ENCODE results near the gene TFF1. TPM values are rescaled to one million over a fixed set of nuclear protein-coding genes. Genes with fewer than 3 reads are reported as not detected.

TFF1 gene
- total RNA-seq, 1 experiment from 2014 or later = not detected

DNA sequence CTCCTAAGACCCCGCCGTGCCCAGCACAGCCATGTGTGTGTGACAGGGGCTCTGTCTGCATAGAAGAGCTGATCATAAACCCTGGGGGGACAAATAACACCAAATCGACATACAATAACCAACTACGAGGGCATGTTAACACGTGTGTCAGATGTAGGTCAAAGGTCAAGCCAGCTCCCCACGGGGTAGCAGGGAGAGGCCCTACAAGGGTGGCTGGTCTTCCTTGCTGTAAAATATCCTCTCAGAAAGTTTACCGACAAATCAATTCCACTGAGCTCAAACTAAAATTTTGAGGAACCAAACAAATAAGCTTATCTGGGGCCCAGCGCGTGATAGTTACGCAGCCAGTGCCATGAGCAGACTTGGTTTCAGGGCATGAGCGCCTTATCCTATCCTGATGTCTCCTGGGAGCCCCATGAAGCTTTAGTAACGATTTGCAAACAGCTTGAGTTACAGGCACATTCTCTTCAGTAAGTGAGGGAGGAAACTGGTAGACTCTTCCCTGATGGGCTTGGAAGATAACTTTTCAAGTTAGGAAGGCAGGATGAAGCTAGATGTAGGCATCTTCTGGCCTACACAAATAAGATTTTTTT lies 32.2 kb upstream of the TFF1 start:
- DNase-seq (ENCODE audit: low read depth) = no peak

DNA sequence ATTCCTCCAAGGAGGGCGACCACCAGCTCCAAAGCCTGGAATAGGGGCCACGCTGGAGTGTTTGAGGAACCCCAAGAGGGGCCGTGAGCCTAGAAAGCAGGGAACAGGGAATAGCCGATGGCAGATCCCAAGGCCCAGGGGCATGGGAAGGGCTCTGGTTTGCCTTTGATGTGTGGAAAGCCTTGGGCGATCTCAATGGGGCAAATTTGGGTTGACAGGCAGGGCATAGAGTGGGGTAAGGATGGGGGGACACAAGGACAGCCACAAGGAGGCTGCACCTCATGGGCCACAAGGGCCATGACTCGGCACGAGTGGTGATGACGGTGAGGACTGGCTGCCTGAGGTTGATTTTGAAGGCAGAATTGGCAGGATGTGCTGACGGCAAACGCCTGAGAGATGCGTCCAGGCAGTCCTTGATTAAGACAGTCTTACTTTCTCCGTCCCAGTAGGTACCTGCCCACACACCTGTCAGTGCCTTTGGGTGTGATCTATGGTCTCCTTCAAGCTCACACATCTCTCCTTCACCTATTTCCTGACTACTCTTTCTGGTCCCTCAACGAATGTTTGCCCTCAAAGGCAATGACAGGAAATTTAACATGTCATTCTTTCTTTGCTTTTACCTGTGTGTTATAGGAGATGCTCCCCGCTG lies 31.5 kb upstream of the TFF1 start:
- no peak for DNase-seq (ENCODE audit: low read depth)

DNA sequence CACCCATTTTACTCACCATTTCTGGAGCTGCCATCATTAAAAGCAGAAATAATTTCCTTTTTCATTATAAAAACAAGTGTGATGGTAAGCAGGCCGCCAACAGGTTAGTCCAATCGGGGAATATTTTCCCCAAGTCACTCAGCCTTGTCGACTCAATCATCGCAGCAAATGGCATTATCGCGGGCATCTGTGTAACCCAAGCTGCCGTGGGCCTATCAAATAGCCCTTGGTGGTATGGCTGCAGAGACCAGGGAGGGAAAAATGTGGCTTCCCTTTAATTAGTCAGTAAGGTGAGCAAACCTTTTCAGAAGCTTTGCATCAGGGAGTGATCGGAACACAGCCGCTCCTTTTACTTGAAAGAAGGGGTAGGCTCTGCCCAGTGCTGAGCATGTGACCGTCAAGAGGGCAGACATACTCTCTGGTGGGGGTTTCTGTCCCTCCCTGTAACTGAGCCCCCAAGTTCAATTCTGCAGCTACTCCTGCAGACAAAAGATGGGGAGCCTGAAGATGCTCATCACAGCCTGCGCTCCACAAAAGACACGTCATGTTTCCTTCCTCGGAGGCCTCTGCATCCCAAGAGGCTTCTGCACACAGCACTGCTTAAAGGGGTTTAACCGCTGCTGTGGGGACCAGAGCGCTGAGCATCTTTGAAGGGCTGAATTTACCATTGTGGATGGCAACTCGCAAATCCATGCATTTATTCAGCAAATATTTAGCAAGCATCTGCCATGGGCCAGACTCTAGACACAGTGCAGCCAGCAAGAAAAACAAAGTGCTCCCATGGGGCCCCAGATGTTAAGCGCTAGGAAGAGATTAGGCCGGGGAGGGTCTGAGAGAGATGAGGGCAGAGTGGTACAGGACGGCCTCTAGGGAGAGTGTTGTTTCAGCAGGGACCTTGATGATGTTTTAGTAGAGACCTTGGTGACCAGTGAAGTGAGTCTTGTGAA lies 30.7 kb upstream of the TFF1 start:
- DNase-seq (ENCODE audit: low read depth) = no peak

DNA sequence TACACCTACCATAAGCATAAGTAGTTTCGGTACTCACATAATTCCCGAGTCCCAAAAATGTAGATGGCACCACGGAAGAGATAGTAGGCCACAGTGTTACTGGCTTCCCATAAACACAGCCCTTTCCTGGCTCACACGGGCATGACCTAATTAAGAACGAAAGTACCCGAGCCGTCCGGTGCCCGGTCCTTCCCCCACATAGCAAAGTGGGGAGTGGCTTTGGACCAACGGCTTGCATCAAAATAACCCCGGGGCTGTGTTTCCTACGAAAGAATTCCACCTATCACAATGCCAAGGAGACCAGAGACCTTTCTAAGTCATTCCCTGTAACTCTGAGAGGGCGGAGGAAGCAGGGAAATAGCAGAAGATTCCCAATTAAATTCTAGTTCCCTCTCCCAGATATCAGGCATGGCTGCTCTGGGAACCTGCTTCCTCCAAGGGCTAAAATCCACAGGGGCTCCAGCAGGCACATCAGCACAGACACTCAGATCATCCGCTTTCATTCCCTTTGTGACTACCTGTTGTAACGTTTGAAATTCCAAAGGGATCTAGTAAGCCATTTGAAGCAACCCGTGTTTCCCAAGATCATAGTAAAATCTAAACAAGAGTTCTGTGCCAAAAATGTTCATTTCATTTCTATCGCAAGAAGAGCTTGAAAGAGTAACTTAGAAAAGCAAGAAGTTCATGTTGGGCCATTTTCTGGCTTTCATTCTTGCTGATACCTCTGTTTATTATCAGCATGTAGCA lies 29.7 kb upstream of the TFF1 start, which contains the start of gene TMPRSS3:
TMPRSS3 (minus strand) TSS at position 148 of the 747 bp plus-strand sequence. CDS start 635 bp downstream, outside the sequence.
- DNase-seq (ENCODE audit: low read depth) = peak; percentile 22

DNA sequence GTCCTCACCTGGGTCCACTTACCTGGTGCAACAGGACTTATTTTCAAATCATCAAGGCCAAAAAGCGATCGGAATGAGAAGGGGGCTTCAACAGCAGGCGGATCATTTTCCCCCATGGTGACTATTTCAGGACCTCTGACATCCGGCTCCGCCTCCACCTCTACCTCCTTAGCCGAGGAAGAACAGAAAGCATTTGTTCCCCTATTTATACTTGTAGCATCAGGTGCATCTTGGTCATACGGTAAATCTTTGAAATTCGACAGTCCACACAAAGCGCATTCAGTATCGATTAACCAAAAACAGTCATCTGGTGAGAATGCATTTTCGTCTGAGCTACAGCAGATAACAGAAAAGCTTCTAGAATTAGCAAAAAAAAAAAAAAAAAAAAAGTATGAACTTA lies 29.0 kb upstream of the TFF1 start:
- no peak for DNase-seq (ENCODE audit: low read depth)

DNA sequence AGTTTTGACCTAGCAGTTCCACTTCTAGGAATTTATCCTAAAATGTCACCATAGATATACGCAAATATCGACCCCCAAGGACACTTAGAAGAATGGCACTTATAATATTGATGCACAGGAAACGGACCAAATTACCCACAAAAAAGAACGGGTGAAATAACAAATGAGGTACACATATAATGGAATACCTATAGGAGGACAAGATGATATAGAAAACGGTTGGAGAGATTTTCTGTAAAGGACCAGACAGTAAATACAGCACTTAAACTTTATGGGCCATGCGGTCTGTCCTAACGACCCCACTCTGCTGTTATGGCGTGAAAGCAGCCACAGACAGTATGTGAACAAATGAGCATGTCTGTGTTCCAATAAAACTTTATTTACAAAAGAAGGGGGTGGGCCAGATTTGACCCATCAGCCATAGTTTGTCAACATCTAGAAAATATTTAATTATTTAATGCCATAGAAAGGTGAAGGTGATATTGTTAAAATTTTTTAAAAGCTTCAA lies 27.2 kb upstream of the TFF1 start:
- no peak for DNase-seq (ENCODE audit: low read depth)

DNA sequence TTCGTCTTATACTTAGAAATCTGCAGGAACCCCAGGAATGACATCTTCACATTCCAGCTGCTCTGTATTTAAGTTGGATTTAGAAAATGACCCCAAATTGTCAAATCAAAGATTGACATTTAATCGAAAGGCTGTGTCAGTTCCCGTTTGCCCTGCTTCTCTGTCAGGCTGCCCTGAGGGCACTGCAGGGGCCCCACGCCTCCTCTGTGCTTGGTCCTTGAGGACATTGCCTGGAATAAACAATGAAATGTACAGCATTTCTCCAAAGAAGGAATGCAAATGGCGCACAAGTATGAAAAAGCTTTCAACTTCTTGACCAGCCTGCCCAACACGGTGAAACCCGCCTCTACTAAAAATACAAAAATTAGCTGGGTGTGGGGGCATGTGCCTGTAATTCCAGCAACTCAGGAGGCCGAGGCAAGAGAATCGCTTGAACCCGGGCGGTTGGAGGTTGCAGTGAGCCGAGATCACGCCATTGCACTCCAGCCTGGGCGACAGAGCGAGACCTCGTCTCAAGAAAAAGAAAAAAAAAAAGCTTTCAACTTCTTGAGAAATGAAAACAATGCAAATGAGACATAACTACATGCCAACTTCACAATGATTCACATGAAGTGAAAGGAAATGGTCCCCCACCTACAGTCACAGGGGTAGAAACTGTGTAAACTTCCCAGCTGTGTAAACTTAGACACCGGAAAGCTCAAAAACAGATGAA lies 26.6 kb upstream of the TFF1 start:
- no peak for DNase-seq (ENCODE audit: low read depth)

DNA sequence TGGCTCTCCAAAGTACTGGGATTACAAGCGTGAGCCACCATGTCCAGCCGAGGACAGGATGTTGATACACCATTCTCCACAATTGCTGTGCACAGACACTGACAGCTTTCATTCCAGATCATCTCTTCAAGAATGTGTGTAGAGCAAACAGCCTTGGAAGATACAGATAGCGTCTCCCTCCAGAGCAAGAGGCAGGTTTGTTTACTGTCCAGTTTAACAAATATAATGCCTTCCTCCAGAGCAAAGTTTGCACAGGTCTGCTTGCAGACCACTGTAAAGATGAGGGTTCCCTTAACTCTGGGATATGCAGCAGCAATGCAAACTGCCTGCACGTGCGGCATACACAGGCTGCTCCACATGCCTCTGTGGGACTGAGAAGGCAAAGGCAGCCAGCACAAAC lies 25.0 kb upstream of the TFF1 start:
- no peak for DNase-seq (ENCODE audit: low read depth)

DNA sequence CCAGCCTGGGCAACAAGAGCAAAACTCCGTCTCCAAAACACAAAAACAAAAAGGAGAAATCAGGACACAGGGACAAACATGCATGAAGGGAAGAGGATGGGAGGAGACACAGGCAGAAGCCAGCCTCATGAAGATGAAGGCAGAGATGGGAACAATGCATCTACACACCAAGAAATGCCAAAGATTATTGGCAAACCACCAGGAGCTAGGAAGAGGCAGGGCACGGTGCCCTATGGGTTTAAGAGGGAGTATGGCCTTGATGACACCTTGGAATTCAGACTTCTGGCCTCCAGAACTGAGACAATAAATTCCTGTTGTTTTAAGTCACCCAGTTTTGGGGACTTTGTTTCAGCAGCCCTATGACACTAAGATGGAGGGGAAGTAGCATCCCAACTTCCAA lies 24.4 kb upstream of the TFF1 start:
- DNase-seq (ENCODE audit: low read depth) = no peak

DNA sequence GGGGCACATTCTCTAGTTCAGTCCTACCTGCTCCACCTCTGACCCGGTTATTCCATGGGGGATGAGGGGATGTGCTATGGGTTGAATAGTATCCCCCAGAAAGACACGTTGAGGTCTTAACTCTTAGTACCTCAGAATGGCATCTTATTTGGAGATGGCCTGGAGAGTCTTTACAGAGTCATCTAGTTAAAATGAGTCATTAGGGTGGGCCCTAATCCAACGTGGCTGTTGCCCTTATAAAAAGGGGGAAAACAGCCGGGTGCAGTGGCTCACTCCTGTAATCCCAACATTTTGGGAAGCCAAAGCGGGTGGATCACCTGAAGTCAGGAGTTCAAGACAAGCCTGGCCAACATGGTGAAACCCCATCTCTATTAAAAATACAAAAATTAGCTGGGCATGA lies 23.9 kb upstream of the TFF1 start:
- DNase-seq (ENCODE audit: low read depth) = no peak

DNA sequence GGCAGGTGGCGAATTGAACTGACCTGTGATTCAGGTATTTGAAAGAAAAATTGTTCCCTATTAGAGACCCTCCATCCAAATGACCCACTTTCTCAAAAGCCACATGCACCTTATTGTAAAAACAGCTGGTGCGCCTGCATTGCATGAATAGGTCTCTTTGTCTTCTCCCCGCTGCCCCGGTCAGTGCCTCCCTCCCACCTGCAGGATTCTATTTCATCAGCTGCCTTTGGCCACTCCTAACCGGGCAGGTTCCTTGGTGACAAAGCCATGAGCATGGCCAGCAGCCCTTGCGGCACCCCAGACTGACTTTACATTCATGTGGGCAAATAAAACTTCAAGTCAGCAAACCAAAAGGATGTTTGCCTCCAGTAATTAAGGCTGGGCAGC lies 23.1 kb upstream of the TFF1 start:
- no peak for DNase-seq (ENCODE audit: low read depth)

DNA sequence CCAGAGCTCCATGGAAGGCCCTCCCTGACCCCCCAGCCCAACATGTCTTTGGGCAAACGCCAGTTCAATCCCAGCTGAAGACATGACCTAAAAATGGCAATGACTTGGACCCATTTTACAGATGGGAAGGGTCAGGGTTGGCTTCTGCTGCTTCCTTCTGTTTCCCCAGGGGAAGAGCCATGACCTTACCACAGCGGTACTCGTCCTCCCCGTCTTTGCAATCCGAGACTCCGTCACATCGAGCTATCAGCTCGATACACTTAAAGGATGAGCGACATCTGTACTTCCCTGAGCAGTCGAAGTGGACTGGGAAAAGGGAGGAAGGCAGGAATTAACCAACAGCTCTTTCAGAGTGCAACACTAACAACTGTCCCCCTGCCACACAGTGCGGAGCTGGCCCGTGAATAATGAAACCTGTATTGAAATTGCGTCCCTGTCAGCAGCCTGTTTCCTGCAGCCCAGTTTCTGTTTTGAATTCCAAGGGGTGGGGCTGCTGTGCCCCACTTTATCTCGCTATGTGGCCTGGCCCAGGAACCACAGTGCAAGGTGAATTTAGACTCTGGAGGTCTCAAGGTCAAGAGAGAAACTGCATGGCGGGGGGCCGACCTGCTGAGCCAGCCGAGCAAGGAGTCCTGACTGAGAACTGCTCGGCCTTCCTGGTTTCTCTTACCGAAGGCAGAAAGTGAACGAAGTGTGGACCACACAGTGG lies 22.6 kb upstream of the TFF1 start:
- no peak for DNase-seq (ENCODE audit: low read depth)

DNA sequence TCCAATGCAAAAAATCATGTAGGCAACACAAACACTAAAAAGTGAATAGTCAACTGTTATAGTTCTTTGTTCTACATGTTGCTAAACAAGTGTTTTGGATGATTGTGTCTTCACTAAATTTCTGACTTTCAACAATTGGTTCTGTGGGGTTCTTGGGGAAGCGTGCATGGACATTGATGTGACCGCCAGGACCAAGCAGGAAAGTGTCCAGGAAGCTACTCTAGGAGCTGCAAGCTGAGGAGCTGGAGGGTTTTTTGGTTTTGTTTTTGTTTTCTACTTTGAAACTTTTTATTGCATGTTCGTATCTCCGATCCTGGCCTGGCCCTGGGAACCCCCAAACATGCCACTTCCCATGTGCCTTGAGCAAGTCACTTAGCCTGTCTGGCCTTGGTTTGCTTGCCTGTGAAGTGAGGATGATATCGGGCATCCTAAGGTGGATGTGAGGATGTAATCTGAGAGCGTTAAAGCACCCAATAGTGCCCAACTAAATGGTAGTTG lies 21.6 kb upstream of the TFF1 start:
- DNase-seq (ENCODE audit: low read depth) = no peak

DNA sequence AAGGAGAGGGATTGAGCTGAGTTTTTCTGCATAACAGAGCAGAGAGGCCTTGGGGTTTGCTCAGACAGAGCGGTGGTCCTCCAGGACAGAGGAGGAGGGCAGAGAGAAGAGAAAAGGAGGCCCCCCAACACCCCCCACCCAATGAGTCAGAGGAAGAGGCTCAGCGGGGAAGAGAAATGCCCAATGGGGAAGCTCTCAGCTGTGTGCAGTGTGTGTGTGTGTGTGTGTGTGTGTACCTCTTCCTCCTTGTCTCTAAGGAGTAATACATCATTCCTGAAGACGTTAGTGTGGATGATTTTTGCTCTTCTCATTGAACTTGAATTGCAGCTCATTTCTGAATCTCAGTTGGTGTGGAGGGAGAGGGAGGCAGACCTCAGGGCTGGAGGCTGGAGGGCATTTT lies 20.8 kb upstream of the TFF1 start:
- DNase-seq (ENCODE audit: low read depth) = no peak

DNA sequence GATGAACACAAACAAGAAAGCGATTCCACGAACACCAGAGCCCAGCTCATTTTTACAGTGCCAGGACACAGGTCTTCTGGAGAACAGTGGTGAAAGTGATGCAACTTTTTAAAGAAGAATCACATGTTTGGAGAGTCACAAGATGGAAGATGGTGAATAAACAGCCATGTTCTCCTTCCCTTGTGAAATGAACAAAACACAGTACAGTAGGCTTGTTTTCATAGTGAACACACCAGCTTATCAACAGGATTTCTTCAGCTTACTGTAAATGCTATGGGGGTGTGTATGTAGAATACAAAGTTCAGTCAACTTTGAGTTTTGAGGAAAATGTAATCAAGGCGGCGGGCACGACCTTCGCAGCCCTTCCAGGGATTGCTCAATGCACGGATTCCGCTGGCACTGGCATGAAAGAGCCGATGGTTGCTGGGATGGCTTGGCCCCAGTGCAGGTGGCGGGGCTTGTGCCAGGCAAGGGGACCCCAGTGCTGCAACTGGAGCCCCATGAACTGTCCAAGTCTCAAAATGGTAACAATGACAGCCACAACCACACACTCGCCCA lies 19.8 kb upstream of the TFF1 start:
- DNase-seq (ENCODE audit: low read depth) = no peak

DNA sequence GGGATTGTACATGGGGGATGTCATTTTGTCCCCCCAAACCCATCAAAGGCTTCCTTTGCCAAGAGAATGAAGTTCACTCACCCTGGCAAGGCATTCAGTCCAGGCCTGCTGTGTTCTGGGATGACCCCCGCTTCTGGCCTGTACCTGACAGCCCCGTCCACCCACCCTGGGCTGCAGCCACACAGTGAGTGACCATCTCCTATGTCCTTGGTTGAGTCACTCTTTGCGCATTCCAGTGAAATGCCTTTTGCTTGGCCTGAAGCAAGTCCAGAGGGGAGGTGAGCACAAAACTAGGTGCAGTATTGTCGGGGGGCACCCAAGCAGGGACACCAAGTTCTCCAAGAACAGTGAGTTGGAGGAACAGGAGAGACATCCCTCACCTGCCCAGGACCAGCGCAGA lies 19.3 kb upstream of the TFF1 start:
- DNase-seq (ENCODE audit: low read depth) = no peak

DNA sequence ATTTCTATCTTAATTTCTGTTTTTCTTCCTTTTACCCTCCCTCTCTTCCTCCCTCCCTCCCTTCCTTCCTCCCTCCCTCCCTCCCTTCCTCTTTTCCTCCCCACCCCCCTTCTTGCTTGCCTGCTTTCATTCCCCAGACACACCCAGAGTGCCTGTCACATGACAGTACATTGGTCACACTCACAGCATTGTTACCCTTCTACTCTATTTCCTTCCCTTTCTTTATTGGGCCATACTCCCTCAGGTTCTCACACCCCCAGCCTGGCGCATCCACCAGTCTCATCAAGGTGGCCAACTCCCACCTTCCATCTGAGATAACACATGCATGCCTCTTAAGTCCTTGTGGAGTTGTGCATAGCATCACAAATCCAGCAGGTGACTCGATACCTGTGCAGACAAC lies 18.7 kb upstream of the TFF1 start:
- DNase-seq (ENCODE audit: low read depth) = no peak

DNA sequence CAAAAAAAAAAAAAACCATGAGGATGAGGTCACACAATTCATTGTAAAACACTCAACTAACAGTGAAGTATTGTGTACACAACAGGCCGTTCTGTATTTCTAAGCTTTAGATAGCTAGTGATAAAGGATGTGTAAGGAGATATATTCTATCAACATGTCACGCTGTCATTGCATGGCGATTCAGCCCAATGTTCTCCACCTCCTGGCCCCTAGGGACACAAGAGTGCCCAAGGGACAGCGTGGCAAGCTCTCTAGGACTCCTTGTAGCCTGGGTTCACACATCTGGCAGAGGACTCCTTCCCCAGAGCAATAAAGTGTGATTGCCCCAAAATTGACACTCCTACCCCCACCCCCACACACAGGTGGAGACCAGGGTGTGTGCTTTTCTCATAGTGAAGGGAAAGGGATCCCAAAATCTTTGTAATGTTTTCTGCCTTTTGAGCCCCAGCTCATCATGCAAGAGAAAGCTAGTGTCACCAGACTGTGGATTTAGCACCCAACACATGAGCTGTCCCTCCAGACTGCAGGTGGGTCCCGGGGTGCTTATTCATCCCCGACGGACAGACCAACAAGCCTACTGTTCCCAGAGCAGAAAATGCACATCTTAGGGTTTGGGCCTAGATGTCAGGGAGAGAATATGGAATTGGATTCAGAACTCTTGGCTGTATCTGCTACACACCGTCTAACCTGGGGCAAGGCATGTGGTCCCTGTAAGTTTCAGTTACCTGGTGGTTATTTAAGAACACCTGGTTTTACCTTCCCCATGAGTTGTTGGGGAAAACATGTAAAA lies 18.0 kb upstream of the TFF1 start:
- no peak for DNase-seq (ENCODE audit: low read depth)

DNA sequence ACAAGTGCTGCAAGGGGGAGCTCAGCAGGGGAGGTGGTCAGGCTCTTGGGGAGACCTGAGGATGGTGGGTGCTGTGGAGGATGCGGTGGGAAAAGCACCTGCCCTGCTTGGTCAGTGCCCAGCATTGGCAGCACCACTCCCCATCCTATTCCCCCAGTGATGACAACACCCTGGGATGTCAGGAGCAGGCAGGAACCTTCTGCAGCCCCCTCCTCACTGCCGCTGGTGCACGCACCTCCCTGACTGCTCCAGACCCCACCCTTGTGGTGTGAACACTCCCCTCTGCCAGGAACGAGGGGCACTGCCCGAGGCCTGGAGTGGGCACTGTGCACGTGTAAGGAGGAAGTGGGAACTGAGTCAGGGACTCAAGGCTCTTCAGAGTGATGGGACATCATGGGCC lies 17.0 kb upstream of the TFF1 start:
- DNase-seq (ENCODE audit: low read depth) = no peak
